HG03521 (cell line): Measurements from ENCODE around the gene PRPH.
A peak's percentile ranks its signal among the peaks of the same experiment; 100 is the strongest.
"Not testable (repeated sequence)": the region's sequence is repeated elsewhere in the genome, so short reads cannot be mapped to it uniquely, and the experiment has no call there.

Source experiments
- ATAC-seq: cut with Tn5 transposase; IDR thresholded peaks from one replicate; pipeline ENCODE4 v1.9.1; 2021; ENCODE audit warnings: mild to moderate bottlenecking, moderate library complexity; ENCODE audit not compliant: unreplicated experiment

Gene PRPH

DNA sequence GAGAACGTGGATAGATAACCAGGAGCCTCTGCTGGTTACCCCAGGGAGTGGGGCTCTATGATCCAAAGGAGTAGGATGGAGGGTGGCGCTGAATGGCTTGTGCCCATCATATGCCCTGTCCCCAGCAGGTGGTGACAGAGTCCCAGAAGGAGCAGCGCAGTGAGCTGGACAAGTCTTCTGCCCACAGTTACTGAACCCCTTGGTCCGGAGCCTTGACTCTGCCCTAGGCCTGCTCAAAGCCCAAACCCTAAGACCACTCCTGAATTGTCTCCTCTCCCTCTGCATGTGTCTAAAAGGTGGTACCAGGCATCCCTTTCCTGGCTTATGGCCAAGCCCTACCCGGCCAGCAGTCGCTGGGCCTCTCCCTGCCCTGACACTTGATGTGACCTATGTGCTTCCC lies 3.2 kb downstream of the PRPH start:
- no peak for ATAC-seq

DNA sequence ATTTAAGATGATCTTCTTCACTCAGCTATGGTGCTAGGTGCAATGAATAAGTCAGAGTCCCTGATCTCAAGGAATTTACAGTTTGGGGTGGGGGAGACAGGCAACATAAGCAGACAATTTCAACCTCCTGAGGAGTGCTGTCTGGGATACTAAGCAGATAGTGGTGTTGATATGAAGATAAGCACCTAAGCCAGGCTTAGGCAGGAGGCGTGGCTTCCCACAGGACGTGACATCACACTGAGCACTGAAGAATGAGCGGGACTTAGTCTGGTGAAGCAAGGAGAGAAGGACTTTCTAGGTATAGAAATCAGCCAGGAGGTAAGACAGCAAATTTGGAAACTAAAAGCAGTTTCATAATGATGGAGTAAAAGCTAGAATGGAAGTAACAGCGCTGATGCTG lies 6.8 kb downstream of the PRPH start:
- no peak for ATAC-seq

DNA sequence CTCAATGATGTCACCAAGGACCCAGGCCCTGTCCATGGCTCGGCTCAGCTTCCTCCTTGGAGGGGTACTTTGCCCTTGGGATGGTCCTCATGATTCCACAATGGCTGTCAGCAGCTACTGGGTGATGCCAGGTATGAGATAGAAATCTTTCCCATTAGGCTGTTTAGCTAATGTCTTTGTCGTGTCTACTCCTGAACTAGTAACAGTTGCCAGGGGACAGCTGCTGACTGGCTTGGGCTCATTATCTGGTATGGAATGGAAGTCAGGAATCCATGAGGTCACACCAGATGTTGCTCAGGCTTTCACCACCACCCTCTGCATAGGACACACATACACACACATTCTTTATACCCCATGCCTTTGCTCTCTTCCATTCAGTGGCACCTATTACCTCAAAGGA lies 9.2 kb downstream of the PRPH start:
- ATAC-seq, result no peak

DNA sequence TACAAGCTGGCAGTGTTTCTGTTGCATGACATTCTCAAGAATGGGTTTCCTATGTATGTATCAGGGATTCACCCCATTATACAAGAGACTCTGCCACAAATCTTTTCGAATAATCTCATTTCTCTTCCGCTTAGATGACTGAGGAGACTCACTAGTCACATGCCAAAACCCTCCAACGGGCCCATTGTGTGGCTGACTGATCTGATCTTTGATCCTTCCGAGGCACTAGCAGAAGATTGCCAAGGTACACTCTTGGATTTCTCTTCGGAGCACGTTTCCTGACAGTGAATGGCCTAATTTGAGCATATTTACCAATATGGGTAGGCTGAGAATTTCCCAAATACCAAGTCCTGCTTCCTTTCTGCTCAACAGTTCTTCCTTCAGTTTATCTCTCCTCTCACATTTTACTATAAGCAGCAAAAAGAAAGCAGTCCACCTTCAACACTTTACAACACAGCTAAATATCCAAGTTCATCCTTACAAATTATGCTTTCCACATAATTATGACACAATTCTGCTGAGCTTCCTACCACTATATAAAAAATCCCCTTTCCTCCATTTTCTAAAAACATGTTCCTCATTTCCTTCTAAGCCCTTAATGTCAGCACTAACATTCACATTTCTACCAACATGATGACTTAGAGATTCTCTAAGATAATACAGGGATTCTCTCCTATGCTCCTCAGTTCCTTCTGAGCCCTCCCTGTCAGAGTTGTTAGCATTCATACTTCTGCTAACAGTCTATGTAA lies 11.0 kb downstream of the PRPH start:
- ATAC-seq, result no peak

DNA sequence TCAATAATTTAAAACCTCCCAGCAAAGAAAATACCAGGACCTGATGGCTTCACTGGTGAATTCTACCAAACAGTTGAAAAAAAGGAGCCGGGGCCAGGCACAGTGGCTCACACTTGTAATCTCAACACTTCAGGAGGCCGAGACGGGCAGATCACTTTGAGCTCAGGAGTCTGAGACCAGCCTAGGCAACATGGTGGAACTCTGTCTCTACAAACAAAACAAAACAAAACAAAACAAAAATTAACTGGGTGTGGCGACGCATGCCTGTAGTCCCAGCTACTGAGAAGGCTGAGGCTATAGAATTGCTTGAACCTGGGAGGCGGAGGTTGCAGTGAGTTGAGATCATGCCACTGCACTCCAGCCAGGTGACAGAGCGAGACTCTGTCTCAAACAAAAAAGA lies 14.4 kb downstream of the PRPH start:
- ATAC-seq, result no peak

DNA sequence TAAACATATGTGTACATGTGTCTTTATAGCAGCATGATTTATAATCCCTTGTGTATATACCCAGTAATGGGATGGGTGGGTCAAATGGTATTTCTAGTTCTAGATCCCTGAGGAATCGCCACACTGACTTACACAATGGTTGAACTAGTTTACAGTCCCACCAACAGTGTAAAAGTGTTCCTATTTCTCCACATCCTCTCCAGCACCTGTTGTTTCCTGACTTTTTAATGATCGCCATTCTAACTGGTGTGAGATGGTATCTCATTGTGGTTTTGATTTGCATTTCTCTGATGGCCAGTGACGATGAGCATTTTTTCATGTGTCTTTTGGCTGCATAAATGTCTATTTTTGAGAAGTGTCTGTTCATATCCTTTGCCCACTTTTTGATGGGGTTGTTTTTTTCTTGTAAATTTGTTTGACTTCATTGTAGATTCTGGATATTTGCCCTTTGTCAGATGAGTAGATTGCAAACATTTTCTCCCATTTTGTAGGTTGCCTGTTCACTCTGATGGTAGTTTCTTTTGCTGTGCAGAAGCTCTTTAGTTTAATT lies 15.6 kb downstream of the PRPH start:
- not testable (repeated sequence) for ATAC-seq

DNA sequence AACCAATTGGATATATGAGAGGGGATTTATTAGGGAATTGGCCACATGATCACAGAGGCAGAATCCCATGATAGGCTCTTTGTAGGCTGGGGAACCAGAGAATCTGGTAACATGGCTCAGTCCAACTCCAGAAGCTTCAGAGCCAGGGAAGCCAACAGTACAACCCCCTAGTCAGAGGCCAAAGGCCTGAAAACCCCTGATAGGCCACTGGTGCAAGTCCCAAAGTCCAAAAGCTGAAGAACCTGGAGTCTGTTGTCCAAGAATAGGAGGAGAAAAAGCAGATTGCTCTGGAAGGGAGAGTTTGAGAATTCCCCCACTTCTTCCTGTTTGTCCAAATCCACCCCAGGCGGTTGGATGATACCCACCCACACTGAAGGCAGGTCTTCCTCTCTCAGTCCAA lies 19.9 kb downstream of the PRPH start:
- no peak for ATAC-seq

DNA sequence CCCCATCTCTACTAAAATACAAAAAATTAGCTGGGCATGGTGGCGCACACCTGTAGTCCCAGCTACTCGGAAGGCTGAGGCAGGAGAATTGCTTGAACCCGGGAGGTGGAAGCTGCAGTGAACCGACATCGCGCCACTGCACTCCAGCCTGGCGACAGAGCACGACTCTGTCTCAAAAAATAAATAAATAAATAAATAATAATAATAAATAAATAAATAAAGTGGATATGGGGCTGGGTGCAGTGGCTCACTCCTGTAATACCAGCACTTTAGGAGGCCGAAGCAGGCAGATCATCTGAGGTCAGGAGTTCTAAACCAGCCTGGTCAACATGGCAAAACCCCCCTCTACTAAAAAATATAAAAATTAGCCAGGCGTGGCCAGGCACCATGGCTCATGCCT lies 22.2 kb downstream of the PRPH start:
- ATAC-seq, result not testable (repeated sequence)

DNA sequence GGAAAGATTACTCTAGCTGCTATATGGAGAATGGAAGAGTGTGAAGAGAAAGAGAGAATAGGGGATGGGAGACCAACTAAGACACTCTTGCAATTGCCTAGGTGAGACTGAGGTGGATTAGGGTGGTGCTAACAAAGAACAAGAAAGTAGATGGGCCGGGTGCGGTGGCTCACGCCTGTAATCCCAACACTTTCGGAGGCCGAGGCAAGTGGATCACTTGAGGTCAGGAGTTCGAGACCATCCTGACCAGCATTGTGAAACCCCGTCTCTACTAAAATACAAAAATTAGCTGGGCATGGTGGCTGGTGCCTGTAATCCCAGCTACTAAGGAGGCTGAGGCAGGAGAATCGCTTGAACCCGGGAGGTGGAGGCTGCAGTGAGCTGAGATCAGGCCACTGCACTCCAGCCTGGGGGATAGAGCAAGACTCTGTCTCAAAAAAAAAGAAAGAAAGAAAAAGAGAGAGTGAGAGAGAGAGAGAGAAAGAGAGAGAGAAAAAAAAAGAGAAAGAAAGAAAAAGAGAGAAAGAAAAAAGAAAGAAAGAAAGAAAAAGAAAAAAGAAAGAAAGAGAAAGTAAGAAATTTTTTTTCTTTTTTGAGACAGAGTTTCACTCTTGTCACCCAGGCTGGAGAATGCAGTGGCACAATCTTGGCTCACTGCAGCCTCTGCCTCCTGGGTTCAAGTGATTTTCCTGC lies 25.6 kb downstream of the PRPH start:
- not testable (repeated sequence) for ATAC-seq

DNA sequence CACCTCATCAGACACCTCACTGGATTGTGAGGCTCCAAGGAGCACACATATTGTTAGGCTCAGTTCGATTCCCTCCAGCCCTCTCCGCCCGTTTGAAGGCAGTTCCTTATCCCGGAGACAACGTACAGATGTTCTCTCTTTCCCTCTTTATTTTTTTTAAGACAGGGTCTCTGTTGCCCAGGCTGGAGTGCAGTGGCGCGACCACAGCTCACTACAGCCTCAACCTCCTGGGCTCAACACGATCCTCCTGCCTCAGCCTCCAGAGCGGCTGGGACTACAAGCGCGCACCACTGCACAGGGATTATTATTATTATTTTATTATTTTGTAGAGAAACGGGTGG lies 27.4 kb downstream of the PRPH start:
- no peak for ATAC-seq

DNA sequence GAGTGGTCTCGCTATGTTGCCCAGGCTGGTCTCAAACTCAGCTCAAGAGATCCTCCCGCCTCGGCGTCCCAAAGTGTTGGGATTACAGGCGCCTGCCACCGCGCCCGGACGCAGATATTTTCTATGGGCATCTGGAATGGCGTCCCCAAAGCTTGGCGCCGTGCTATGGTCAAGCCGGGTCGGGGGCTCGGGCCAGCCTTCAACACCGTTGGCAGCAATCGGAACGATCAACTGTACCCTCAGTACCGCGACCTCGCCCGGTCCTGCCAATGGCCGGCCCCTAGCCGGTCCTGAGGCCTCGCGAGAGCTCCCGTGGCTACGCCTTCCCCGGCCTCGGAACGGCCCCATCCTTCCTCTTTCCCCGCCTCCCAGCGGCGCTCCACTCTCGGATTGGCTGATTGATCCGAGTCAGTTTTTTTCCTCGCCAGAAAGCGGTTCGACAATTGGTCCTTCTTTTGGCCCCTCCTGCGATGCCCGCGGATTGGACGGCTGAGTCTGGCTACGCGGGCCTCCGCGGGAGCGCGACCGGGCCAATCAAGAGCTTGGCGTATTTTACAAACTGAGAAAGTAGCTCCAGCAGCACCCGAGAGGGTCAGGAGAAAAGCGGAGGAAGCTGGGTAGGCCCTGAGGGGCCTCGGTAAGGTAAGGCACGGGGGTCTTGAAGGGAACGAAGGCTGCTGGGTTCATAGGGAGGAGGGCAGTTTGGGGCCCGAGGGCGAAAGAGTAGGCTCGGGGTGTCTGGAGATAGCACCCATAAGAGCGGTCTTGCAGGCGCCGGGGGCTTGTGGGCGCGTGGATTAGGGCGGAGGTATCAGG lies 28.0 kb downstream of the PRPH start, which contains the start of gene TROAP:
Gene TROAP (plus strand): TSS at position 548 of the 816 bp plus-strand sequence. CDS start 354 bp downstream, outside the sequence.
- ATAC-seq, result peak; percentile 97

DNA sequence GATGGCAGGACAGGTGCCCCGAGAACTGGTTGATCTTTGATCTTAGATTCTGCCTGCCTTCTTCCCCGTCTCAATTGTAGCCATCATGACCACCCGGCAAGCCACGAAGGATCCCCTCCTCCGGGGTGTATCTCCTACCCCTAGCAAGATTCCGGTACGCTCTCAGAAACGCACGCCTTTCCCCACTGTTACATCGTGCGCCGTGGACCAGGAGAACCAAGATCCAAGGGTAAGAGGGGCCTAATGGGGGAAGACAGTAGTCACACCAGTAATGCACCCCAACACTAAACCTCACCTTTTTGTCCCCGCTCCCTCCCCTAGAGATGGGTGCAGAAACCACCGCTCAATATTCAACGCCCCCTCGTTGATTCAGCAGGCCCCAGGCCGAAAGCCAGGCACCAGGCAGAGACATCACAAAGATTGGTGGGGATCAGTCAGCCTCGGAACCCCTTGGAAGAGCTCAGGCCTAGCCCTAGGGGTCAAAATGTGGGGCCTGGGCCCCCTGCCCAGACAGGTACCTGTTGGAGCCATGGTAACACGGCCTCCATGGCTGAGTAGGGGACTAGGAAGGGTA lies 28.7 kb downstream of the PRPH start:
- no peak for ATAC-seq

DNA sequence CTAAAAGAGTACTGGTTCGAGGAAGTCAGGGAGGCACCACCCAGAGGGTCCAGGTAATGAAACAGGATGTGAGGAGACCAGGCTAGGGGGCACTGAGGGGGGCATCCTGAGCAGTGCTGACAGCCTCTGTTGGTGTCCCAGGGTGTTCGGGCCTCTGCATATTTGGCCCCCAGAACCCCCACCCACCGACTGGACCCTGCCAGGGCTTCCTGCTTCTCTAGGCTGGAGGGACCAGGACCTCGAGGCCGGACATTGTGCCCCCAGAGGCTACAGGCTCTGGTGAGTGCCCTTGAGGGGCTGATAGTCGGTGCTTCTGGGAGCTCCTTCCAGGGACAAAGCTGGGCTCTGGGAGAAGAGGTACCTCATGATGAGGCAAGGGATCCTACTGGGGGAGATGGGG lies 30.7 kb downstream of the PRPH start:
- ATAC-seq, result no peak

DNA sequence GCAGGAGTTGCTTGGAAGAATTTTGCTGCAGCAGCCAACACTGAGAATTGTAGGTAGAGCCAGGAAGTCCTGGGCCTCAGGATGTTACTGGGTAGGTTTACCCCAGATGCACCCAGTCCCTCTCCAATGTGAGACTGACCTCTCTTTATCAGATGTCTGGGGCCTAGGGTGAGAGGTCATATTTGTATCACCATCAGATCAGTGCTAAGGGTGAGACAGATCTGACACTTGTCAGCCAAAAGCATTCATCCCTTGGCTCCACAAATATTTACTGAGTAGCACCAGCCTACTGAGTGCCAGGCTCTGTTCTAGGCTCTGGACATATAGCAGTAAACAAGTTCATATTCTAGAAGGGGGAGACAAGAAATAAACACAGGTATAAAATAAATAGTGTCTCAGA lies 32.4 kb downstream of the PRPH start:
- no peak for ATAC-seq

DNA sequence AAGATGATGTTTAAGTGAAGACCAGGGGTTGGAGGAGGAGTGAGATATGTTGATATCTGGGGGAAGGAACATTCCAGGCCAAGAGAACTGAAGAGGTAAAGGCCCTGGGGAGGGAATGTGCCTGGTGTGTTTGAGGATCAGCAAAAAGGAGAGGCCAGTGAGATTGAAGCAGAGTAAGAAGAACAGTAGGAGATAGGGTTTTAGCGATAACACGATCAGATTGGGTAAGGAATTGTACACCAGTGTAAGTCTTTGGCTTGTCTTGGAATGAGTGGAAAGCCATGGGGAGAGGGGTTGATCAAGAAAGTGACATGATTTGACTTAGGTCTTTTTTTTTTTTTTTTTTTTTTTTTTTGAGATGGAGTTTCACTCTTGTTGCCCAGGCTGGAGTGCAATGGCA lies 32.9 kb downstream of the PRPH start:
- no peak for ATAC-seq

DNA sequence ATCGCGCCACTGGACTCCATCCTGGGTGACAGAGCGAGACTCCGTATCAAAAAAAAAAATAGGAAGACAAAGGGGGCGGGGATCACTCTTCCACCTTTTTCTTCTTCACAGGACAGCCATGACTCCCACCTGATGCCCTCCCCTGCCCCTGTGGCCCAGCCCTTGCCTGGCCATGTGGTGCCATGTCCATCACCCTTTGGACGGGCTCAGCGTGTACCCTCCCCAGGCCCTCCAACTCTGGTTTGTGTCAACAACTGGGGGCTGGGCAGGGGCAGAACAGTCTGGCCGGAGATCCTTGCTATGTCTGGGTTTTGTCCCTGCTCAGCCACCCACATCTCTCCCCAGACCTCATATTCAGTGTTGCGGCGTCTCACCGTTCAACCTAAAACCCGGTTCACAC lies 33.9 kb downstream of the PRPH start:
- ATAC-seq, result no peak

DNA sequence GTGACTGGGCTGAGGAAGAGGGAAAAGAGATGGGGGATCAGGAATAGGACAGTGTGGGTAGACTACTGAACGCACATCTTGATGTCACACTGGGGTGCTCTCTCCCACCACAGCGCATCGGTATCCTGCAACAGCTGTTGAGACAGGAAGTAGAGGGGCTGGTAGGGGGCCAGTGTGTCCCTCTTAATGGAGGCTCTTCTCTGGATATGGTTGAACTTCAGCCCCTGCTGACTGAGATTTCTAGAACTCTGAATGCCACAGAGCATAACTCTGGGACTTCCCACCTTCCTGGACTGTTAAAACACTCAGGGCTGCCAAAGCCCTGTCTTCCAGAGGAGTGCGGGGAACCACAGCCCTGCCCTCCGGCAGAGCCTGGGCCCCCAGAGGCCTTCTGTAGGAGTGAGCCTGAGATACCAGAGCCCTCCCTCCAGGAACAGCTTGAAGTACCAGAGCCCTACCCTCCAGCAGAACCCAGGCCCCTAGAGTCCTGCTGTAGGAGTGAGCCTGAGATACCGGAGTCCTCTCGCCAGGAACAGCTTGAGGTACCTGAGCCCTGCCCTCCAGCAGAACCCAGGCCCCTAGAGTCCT lies 35.2 kb downstream of the PRPH start:
- ATAC-seq, result no peak

DNA sequence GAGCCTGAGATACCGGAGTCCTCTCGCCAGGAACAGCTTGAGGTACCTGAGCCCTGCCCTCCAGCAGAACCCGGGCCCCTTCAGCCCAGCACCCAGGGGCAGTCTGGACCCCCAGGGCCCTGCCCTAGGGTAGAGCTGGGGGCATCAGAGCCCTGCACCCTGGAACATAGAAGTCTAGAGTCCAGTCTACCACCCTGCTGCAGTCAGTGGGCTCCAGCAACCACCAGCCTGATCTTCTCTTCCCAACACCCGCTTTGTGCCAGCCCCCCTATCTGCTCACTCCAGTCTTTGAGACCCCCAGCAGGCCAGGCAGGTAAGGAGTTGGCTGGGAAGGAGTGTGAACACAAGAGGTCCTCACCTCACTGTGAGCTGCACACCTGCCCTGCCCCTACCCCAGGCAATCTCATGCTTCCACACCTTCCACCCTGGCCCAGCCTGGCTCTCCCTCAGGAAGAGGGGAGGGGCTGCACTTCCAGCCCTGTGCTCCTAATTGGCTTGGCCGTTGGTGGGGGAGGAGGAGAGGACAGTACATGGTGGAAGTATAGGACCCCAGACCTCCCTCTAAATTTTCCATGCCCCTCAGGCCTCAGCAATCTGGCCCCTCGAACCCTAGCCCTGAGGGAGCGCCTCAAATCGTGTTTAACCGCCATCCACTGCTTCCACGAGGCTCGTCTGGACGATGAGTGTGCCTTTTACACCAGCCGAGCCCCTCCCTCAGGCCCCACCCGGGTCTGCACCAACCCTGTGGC lies 35.9 kb downstream of the PRPH start:
- ATAC-seq, result no peak

DNA sequence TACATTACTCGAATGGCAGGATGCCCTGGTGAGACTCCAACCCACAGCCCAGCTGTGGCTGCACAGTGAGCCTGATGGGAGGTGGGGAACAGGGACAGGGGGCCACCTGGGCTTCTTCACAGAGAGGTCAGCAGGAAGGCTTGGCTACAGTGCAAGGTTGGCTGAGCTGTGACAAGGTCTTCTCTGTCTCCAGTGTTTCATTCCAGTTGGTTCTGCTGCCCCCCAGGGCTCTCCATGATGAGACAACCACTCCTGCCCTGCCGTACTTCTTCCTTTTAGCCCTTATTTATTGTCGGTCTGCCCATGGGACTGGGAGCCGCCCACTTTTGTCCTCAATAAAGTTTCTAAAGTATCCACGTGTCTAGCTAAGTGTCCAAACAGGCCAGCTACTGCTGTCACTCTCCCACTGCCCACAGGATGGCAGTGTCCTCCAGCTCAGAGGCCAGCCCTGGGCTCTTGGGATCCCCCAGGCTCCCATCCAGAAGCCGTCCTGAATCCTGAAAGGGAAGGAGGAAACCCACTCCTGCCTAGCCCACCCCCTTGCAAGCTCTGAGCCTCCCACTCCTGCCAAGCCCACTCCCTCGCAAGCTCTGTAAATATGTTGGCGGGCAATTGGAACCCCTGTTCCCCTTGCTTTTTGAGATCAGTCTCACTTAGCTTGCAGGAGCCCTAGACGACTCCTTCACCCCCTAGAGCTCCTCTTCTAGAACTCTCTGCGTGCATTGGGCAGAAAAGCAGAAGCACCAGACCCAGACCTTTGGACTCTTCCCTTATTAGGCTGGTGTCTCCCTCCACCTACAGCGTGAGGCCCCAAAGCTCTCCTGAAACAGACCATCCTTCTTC lies 36.7 kb downstream of the PRPH start:
- no peak for ATAC-seq
